Suprapubic skin (tissue), 4 donors: ENCODE data around the gene MXD3. TPM values are rescaled to one million over a fixed set of nuclear protein-coding genes. Genes with fewer than 3 reads are reported as not detected.
A peak's percentile ranks its signal among the peaks of the same experiment; 100 is the strongest.
"Not testable (repeated sequence)": the region's sequence is repeated elsewhere in the genome, so short reads cannot be mapped to it uniquely, and the experiment has no call there.

Experiments
- DNase-seq, 2 donors: peaks; one replicate each; pipeline ENCODE4 v3.0.0-alpha.2; 2019; ENCODE audit warnings: low spot score in 2 of 2
- H3K27ac ChIP-seq: fragments of 200-600 bp; sonication (generic); one replicate; pipeline ENCODE4 v1.5.1; 2019
- H3K27me3 ChIP-seq: fragments of 200-600 bp; sonication (generic); one replicate; pipeline ENCODE4 v1.5.1; 2019
- H3K36me3 ChIP-seq: fragments of 200-600 bp; sonication (generic); one replicate; pipeline ENCODE4 v1.5.1; 2019
- H3K4me1 ChIP-seq: fragments of 200-600 bp; sonication (generic); one replicate; pipeline ENCODE4 v1.5.1; 2019
- H3K4me3 ChIP-seq: fragments of 200-600 bp; sonication (generic); one replicate; pipeline ENCODE4 v1.5.1; 2019; ENCODE audit warnings: mild to moderate bottlenecking
- H3K9me3 ChIP-seq: fragments of 200-600 bp; sonication (generic); one replicate; pipeline ENCODE4 v1.5.1; 2019
- CTCF ChIP-seq, 2 donors: fragments of 200-600 bp in 1 of 2; fragments of 450-650 bp in 1 of 2; sonication (generic) in 1 of 2; IDR thresholded peaks; one replicate each; pipeline ENCODE4 v1.5.1; 2016 to 2019; ENCODE audit warnings: antibody characterized with exemption in 2 of 2, mild to moderate bottlenecking in 1 of 2, moderate library complexity in 1 of 2
- EP300 ChIP-seq: sonication (generic); formaldehyde crosslinking; IDR thresholded peaks from one replicate; pipeline ENCODE4 v1.6.1; 2017; ENCODE audit warnings: antibody characterized with exemption
- POLR2A ChIP-seq, 2 donors: fragments of 450-650 bp; IDR thresholded peaks; one replicate each; pipeline ENCODE4 v1.6.1; 2017; ENCODE audit warnings: antibody characterized with exemption in 2 of 2, mild to moderate bottlenecking in 2 of 2, moderate library complexity in 2 of 2
- POLR2AphosphoS5 ChIP-seq, 3 donors: sonication (generic); formaldehyde crosslinking; IDR thresholded peaks; one replicate each; pipeline ENCODE4 v1.6.1; 2017; ENCODE audit warnings: antibody characterized with exemption in 3 of 3
- WGBS: methylation state at CpG from one replicate; pipeline ENCODE4 v1.1.5; 2018; 5-methylcytosine and 5-hydroxymethylcytosine counted together
- total RNA-seq, 4 donors: library from RNA; depleted of rRNA; stranded (reverse); fragments of >200 nt; gene quantifications; one replicate each; pipeline ENCODE4 v1.1.0, GENCODE V29; 2016

MXD3 gene
- total RNA-seq = 10 to 100 TPM in 3 of 4 donors, 1 to 10 TPM in 1; 8.7 to 30.3 (median 11.7) TPM

GRCh38 chr5:177311723-177312648 lies at the start of gene MXD3:
TSS of gene MXD3 (minus strand) at chr5:177311898. CDS start at chr5:177311830, 68 bp downstream.
- peak within 1 kb of the TSS; percentile 69 for H3K4me3 ChIP-seq
- DNase-seq = peak; percentile 97 to 98
- H3K27ac ChIP-seq = peak within 1 kb of the TSS; percentile 43
- WGBS = 0% methylated on average over 24 of the region's 78 CpGs
- H3K4me1 ChIP-seq = peaks cover 39% of the 10 kb centered on the region
- no peaks in the 10 kb centered on the region for H3K9me3 ChIP-seq
- TF ChIP-seq POLR2AphosphoS5 (IDR thresholded peaks at IDR 0.05) = peak in 1 of 3 donors; percentile 24
- no peak for TF ChIP-seq EP300
- H3K36me3 ChIP-seq = peaks cover 8% of the 10 kb centered on the region
- H3K27me3 ChIP-seq = no peaks in the 10 kb centered on the region

- H3K4me1 ChIP-seq = peaks cover 52% of the 10 kb centered on the region
- DNase-seq, H3K36me3 ChIP-seq, H3K27ac ChIP-seq, H3K4me3 ChIP-seq, H3K9me3 ChIP-seq, H3K27me3 ChIP-seq: not testable (repeated sequence)
- WGBS = 96% methylated on average over 7 of the region's 7 CpGs
Observed at GRCh38 chr5:177360740-177361139, 49.0 kb upstream of the MXD3 start.

- H3K27me3 ChIP-seq = no peaks in the 10 kb centered on the region
- no peaks in the 10 kb centered on the region for H3K9me3 ChIP-seq
- no peak for TF ChIP-seq POLR2AphosphoS5 (IDR thresholded peaks at IDR 0.05)
- TF ChIP-seq CTCF (IDR thresholded peaks at IDR 0.05) = no peak
- no peak for TF ChIP-seq EP300
- TF ChIP-seq POLR2A (IDR thresholded peaks at IDR 0.05) = no peak
- H3K36me3 ChIP-seq = no peaks in the 10 kb centered on the region
- WGBS = 85% methylated on average over 3 of the region's 3 CpGs
- no peak overlapping the region for H3K4me3 ChIP-seq
- DNase-seq = no peak
- no peak overlapping the region for H3K27ac ChIP-seq
- peaks cover 52% of the 10 kb centered on the region for H3K4me1 ChIP-seq
Observed at GRCh38 chr5:177359860-177360259, 48.2 kb upstream of the MXD3 start.

- Histone ChIP-seq H3K4me3 (no peak overlapping the region), H3K27me3 (no peaks in the 10 kb centered on the region), H3K36me3 (no peaks in the 10 kb centered on the region), H3K9me3 (no peaks in the 10 kb centered on the region), H3K4me1 (peaks cover 52% of the 10 kb centered on the region), H3K27ac (no peak overlapping the region)
- TF ChIP-seq POLR2AphosphoS5 (IDR thresholded peaks at IDR 0.05) = no peak
- WGBS = 94% methylated on average over 3 of the region's 6 CpGs
- no peak for DNase-seq
Observed at GRCh38 chr5:177359451-177359851, 47.8 kb upstream of the MXD3 start.

- Histone ChIP-seq H3K27me3 (no peaks in the 10 kb centered on the region), H3K4me1 (peaks cover 43% of the 10 kb centered on the region), H3K9me3 (no peaks in the 10 kb centered on the region), H3K36me3 (no peaks in the 10 kb centered on the region), H3K27ac (no peak overlapping the region), H3K4me3 (peak overlapping the region; percentile 47)
- WGBS = 18% methylated on average over 4 of the region's 5 CpGs
- TF ChIP-seq CTCF (IDR thresholded peaks at IDR 0.05) = no peak
- no peak for TF ChIP-seq POLR2A (IDR thresholded peaks at IDR 0.05)
- no peak for TF ChIP-seq EP300
- no peak for TF ChIP-seq POLR2AphosphoS5 (IDR thresholded peaks at IDR 0.05)
- DNase-seq = no peak
Observed at GRCh38 chr5:177358370-177358819, 46.7 kb upstream of the MXD3 start.

- H3K4me1 ChIP-seq = peaks cover 36% of the 10 kb centered on the region
- 9% methylated on average over 12 of the region's 37 CpGs for WGBS
- H3K27ac ChIP-seq = no peak within 1 kb of the TSS
Observed at GRCh38 chr5:177357459-177358351, 46.0 kb upstream of the MXD3 start, which contains the start of gene RGS14. TSS of gene RGS14 (plus strand) at chr5:177357924. CDS start at chr5:177358025, 101 bp downstream.

More at GRCh38 chr5:177357459-177358351, 46.0 kb upstream of the MXD3 start, which contains the start of gene RGS14:
- TF ChIP-seq EP300 (no peak), POLR2AphosphoS5 (IDR thresholded peaks at IDR 0.05) (no peak), CTCF (IDR thresholded peaks at IDR 0.05) (no peak), POLR2A (IDR thresholded peaks at IDR 0.05) (no peak)
- peak within 1 kb of the TSS; percentile 47 for H3K4me3 ChIP-seq
- no peaks in the 10 kb centered on the region for H3K9me3 ChIP-seq
- no peak for DNase-seq
- H3K36me3 ChIP-seq = no peaks in the 10 kb centered on the region
- H3K27me3 ChIP-seq = no peaks in the 10 kb centered on the region
